Mesenchymal stem cell (in vitro differentiated cells and primary cell): ENCODE measurements around the gene LMF1.

Experiments
- DNase-seq: peaks from one replicate; pipeline ENCODE4 v3.0.0-alpha.2; 2013
- H2AFZ ChIP-seq: one replicate; pipeline ENCODE4 v1.6.1; 2013; ENCODE audit warnings: low read depth, mild to moderate bottlenecking, control low read depth, inconsistent platforms, low read length, moderate library complexity
- H2AK5ac ChIP-seq: 2 replicates; pipeline ENCODE4 v1.6.1; 2013; ENCODE audit warnings: low read length, moderate library complexity, mild to moderate bottlenecking, inconsistent platforms; ENCODE audit not compliant: severe bottlenecking
- H2BK120ac ChIP-seq: one replicate; pipeline ENCODE4 v1.6.1; 2013; ENCODE audit warnings: low read depth, mild to moderate bottlenecking, inconsistent platforms, low read length, moderate library complexity
- H2BK12ac ChIP-seq, 2 experiments: one replicate each; pipeline ENCODE4 v1.6.1; 2013; ENCODE audit warnings: inconsistent platforms in 2 of 2, low read length in 2 of 2, mild to moderate bottlenecking in 2 of 2, moderate library complexity in 2 of 2, control low read depth in 1 of 2
- H2BK15ac ChIP-seq: one replicate; pipeline ENCODE4 v1.6.1; 2013; ENCODE audit warnings: mild to moderate bottlenecking, low read depth, inconsistent platforms; ENCODE audit not compliant: poor library complexity, severe bottlenecking
- H2BK5ac ChIP-seq: 2 replicates; pipeline ENCODE4 v1.6.1; 2013; ENCODE audit warnings: low read depth, mild to moderate bottlenecking, low read length, control low read depth, inconsistent platforms; ENCODE audit not compliant: poor library complexity, severe bottlenecking
- H3K14ac ChIP-seq, 2 experiments: one replicate each; pipeline ENCODE4 v1.6.1; 2013; ENCODE audit warnings: inconsistent platforms in 2 of 2, low read length in 2 of 2, control low read depth in 1 of 2, mild to moderate bottlenecking in 1 of 2, moderate library complexity in 1 of 2
- H3K18ac ChIP-seq, 2 experiments: one replicate each; pipeline ENCODE4 v1.6.1; 2013; ENCODE audit warnings: inconsistent platforms in 2 of 2, low read length in 2 of 2, control low read depth in 1 of 2, low read depth in 1 of 2, mild to moderate bottlenecking in 1 of 2
- H3K23ac ChIP-seq, 2 experiments: one replicate each; pipeline ENCODE4 v1.6.1; 2013; ENCODE audit warnings: inconsistent platforms in 2 of 2, low read length in 2 of 2, mild to moderate bottlenecking in 2 of 2, moderate library complexity in 2 of 2, control low read depth in 1 of 2
- H3K27ac ChIP-seq: 2 replicates; pipeline ENCODE4 v1.5.1; 2013; ENCODE audit warnings: mild to moderate bottlenecking, moderate library complexity, low read length, control low read depth, inconsistent platforms; ENCODE audit not compliant: poor library complexity, severe bottlenecking
- H3K27me3 ChIP-seq, 2 experiments: 2 replicates each; pipeline versions ENCODE4 v1.6.1 to v1.7.0; 2013; ENCODE audit warnings: low read length in 2 of 2, mild to moderate bottlenecking in 2 of 2, moderate library complexity in 2 of 2, control low read depth in 1 of 2, inconsistent platforms in 1 of 2; ENCODE audit not compliant: control insufficient read depth in 1 of 2, insufficient read depth in 1 of 2
- H3K36me3 ChIP-seq, 2 experiments: 2 replicates each; pipeline versions ENCODE4 v1.6.1 to v1.7.0; 2013; ENCODE audit warnings: low read length in 2 of 2, control low read depth in 1 of 2, inconsistent platforms in 1 of 2, low read depth in 1 of 2, mild to moderate bottlenecking in 1 of 2; ENCODE audit not compliant: insufficient read depth in 2 of 2, control insufficient read depth in 1 of 2
- H3K4ac ChIP-seq, 2 experiments: one replicate each; pipeline ENCODE4 v1.6.1; 2013; ENCODE audit warnings: inconsistent platforms in 2 of 2, low read length in 2 of 2, mild to moderate bottlenecking in 2 of 2, moderate library complexity in 2 of 2, control low read depth in 1 of 2, low read depth in 1 of 2
- H3K4me1 ChIP-seq: 2 replicates; pipeline ENCODE4 v1.6.1; 2013; ENCODE audit warnings: low read depth, low read length, control low read depth; ENCODE audit not compliant: control insufficient read depth, insufficient read depth
- H3K4me2 ChIP-seq: 2 replicates; pipeline ENCODE4 v1.6.1; 2013; ENCODE audit warnings: low read length, mild to moderate bottlenecking, inconsistent platforms; ENCODE audit not compliant: poor library complexity, severe bottlenecking
- H3K4me3 ChIP-seq, 2 experiments: 2 replicates each; pipeline versions ENCODE4 v1.5.1 to v1.7.0; 2013; ENCODE audit warnings: low read length in 2 of 2, mild to moderate bottlenecking in 2 of 2, control low read depth in 1 of 2, low read depth in 1 of 2; ENCODE audit not compliant: insufficient read depth in 1 of 2
- H3K79me1 ChIP-seq: replicated peaks from 2 replicates; pipeline ENCODE4 v1.6.1; 2013; ENCODE audit warnings: mild to moderate bottlenecking, control low read depth, low read length, inconsistent platforms; ENCODE audit not compliant: poor library complexity, severe bottlenecking
- H3K9ac ChIP-seq: 2 replicates; pipeline ENCODE4 v1.7.0; 2013; ENCODE audit warnings: mild to moderate bottlenecking, low read length, moderate library complexity
- H3K9me3 ChIP-seq: 2 replicates; pipeline ENCODE4 v1.7.0; 2013; ENCODE audit warnings: mild to moderate bottlenecking, low read length; ENCODE audit not compliant: control insufficient read depth
- H4K8ac ChIP-seq: one replicate; pipeline ENCODE4 v1.6.1; 2013; ENCODE audit warnings: inconsistent platforms, mild to moderate bottlenecking, low read length, moderate library complexity
- H4K91ac ChIP-seq: one replicate; pipeline ENCODE4 v1.6.1; 2013; ENCODE audit warnings: mild to moderate bottlenecking, low read length, inconsistent platforms
- WGBS: methylation state at CpG from one replicate; pipeline ENCODE4 v1.1.7; 2013; ENCODE audit warnings: mixed read lengths; 5-methylcytosine and 5-hydroxymethylcytosine counted together

Gene LMF1

GRCh38 chr16:909281-910000 is 61.3 kb downstream of the LMF1 start:
- 93% methylated on average over 45 of the region's 45 CpGs for WGBS
- no peaks in the 10 kb centered on the region for H3K27me3 ChIP-seq
- no peak overlapping the region for H3K4ac ChIP-seq
- DNase-seq = no peak
- no peak overlapping the region for H3K9ac ChIP-seq
- no peak overlapping the region for H3K23ac ChIP-seq
- H3K4me1 ChIP-seq = no peaks in the 10 kb centered on the region
- H3K18ac ChIP-seq = no peak overlapping the region
- H3K36me3 ChIP-seq = peaks cover 14 to 25% of the 10 kb centered on the region in 2 experiments
- H2AFZ ChIP-seq = no peak overlapping the region
- no peak overlapping the region for H3K4me3 ChIP-seq
- no peak overlapping the region for H4K8ac ChIP-seq
- no peak overlapping the region for H3K4me2 ChIP-seq
- H2BK12ac ChIP-seq = no peak overlapping the region
- no peak overlapping the region for H2AK5ac ChIP-seq
- H3K9me3 ChIP-seq = no peaks in the 10 kb centered on the region
- H3K14ac ChIP-seq = no peak overlapping the region
- no peak overlapping the region for H2BK15ac ChIP-seq
- H2BK120ac ChIP-seq = no peak overlapping the region
- H2BK5ac ChIP-seq = no peak overlapping the region
- H3K79me1 ChIP-seq = no peaks in the 10 kb centered on the region
- H3K27ac ChIP-seq = no peak overlapping the region
- peak overlapping the region; percentile 57 for H4K91ac ChIP-seq

DNA sequence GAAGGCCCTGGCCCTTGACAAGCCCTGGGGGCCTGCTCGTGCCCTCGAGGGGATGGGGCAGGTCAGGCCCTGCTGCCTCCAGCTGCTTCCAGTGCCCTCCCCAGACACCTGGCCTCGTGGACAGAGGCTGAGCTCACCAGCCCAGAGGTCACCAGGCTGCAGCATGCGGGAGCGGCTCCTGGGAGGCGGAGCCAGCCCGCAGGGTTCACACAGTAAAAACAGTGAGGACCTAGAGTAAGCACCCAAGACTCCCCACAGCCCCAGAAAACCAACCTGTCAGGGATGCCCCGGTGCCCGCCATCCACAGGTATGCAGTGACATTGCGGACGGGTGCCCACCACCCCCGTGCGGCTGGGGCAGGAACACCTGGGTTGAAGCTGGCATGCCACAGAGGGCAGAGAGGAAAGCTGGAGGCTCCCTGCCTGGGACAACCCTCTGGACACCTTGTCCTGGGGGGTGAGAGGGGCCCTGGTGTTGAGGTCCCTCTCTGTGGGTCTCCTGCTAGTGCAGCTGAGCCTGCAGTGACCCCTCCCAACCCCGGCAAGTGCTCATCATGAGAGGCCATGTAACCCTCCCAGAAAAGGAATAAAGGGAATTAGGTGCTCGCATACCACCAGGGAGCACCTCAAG is 62.1 kb downstream of the LMF1 start:
- H3K4me2 ChIP-seq = no peak overlapping the region
- H3K27me3 ChIP-seq = no peaks in the 10 kb centered on the region
- H2AK5ac ChIP-seq = no peak overlapping the region
- no peak overlapping the region for H3K4ac ChIP-seq
- no peak overlapping the region for H4K91ac ChIP-seq
- no peak overlapping the region for H3K27ac ChIP-seq
- H3K4me1 ChIP-seq = no peaks in the 10 kb centered on the region
- H2AFZ ChIP-seq = no peak overlapping the region
- H2BK12ac ChIP-seq = no peak overlapping the region
- no peaks in the 10 kb centered on the region for H3K79me1 ChIP-seq
- WGBS = 89% methylated on average over 13 of the region's 15 CpGs
- no peak overlapping the region for H3K23ac ChIP-seq
- H3K36me3 ChIP-seq = peaks cover 14 to 25% of the 10 kb centered on the region in 2 experiments
- no peak overlapping the region for H3K4me3 ChIP-seq
- H2BK5ac ChIP-seq = no peak overlapping the region
- H2BK15ac ChIP-seq = no peak overlapping the region
- H3K9me3 ChIP-seq = no peaks in the 10 kb centered on the region
- DNase-seq = no peak
- no peak overlapping the region for H3K14ac ChIP-seq
- no peak overlapping the region for H3K18ac ChIP-seq
- no peak overlapping the region for H4K8ac ChIP-seq
- H2BK120ac ChIP-seq = no peak overlapping the region
- H3K9ac ChIP-seq = no peak overlapping the region

DNA sequence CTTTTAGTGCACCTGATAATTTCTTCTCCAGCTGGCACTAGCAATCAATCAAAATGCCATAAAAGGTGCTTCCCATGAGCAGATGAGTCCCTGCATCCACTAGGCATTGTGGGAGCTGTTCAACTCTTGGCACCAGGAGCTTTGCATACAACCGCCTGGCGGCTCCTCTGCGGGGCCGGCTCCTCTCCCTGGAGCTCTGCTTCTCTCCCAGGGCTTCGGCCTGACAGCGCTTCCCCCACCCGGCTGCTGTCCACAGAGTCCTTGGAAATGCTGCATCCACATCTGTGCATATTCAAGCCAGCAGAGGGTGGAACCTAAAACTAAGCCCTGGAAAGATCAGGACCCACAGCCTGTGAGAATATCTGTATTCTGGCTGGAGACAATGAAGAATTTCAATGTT is 62.9 kb downstream of the LMF1 start:
- no peaks in the 10 kb centered on the region for H3K27me3 ChIP-seq
- no peak overlapping the region for H4K91ac ChIP-seq
- H3K4me1 ChIP-seq = no peaks in the 10 kb centered on the region
- DNase-seq = no peak
- no peaks in the 10 kb centered on the region for H3K9me3 ChIP-seq
- no peak overlapping the region for H3K9ac ChIP-seq
- H3K18ac ChIP-seq = no peak overlapping the region
- no peak overlapping the region for H3K23ac ChIP-seq
- no peak overlapping the region for H2BK120ac ChIP-seq
- H3K4ac ChIP-seq = no peak overlapping the region
- H4K8ac ChIP-seq = no peak overlapping the region
- 95% methylated on average over 5 of the region's 7 CpGs for WGBS
- H3K79me1 ChIP-seq = no peaks in the 10 kb centered on the region
- H2BK5ac ChIP-seq = no peak overlapping the region
- H3K27ac ChIP-seq = no peak overlapping the region
- H2AFZ ChIP-seq = no peak overlapping the region
- H2BK12ac ChIP-seq = no peak overlapping the region
- H2AK5ac ChIP-seq = no peak overlapping the region
- H3K4me2 ChIP-seq = no peak overlapping the region
- no peak overlapping the region for H2BK15ac ChIP-seq
- no peak overlapping the region for H3K14ac ChIP-seq
- peaks cover 11 to 25% of the 10 kb centered on the region in 2 experiments for H3K36me3 ChIP-seq
- H3K4me3 ChIP-seq = no peak overlapping the region

DNA sequence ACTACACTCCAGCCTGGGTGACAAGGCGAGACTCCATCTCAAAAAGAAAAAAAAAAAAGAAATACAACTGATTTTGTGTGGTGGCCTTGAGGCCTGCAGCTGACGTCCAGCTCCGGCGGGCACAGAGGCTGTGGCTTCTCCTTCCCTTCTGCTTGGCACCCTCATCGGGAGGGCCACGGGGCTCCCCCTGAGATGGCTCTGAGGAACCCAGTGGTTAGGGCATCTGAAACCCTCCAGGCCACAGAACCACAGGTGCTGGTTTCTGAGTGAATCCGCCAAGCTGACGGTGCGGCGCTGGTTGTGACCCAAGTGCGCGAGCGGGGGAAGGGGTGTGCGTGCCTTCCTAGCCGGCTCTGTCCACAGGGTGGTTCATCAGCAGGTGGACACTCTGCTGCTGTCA is 63.4 kb downstream of the LMF1 start:
- H2BK12ac ChIP-seq = no peak overlapping the region
- H3K4me1 ChIP-seq = no peaks in the 10 kb centered on the region
- H3K14ac ChIP-seq = no peak overlapping the region
- WGBS = 94% methylated on average over 14 of the region's 15 CpGs
- no peak overlapping the region for H3K4me2 ChIP-seq
- no peak overlapping the region for H4K8ac ChIP-seq
- no peak overlapping the region for H2BK5ac ChIP-seq
- H2BK15ac ChIP-seq = no peak overlapping the region
- H3K27me3 ChIP-seq = no peaks in the 10 kb centered on the region
- no peak overlapping the region for H3K18ac ChIP-seq
- no peak overlapping the region for H3K9ac ChIP-seq
- no peak overlapping the region for H4K91ac ChIP-seq
- H3K4me3 ChIP-seq = no peak overlapping the region
- no peak overlapping the region for H3K27ac ChIP-seq
- H3K79me1 ChIP-seq = no peaks in the 10 kb centered on the region
- no peak overlapping the region for H2AFZ ChIP-seq
- H3K36me3 ChIP-seq = peaks cover 11 to 25% of the 10 kb centered on the region in 2 experiments
- no peak for DNase-seq
- no peaks in the 10 kb centered on the region for H3K9me3 ChIP-seq
- no peak overlapping the region for H2BK120ac ChIP-seq
- H3K4ac ChIP-seq = no peak overlapping the region
- no peak overlapping the region for H2AK5ac ChIP-seq
- H3K23ac ChIP-seq = no peak overlapping the region
